Measurements from ENCODE around the gene ALX1. TPM values are rescaled to one million over a fixed set of nuclear protein-coding genes. Genes with fewer than 3 reads are reported as not detected.
"Not testable (repeated sequence)": the region's sequence is repeated elsewhere in the genome, so short reads cannot be mapped to it uniquely, and the experiment has no call there.

ALX1 gene
- total and polyA plus RNA-seq, 5 experiments from 2014 or later = not detected

GRCh38 chr12:85310456-85311076, 30.5 kb downstream of the ALX1 start:
- Mint-ChIP-seq H3K36me3 (no peaks in the 10 kb centered on the region), H3K27ac (no peak overlapping the region), H3K27me3 (no peaks in the 10 kb centered on the region), H3K4me3 (no peak overlapping the region), H3K9me3 (no peaks in the 10 kb centered on the region), H3K4me1 (no peaks in the 10 kb centered on the region)
- no peak for ATAC-seq
- POLR2A ChIA-PET = no interaction called here
- no peak for DNase-seq

- H3K4me1 Mint-ChIP-seq, H3K27ac Mint-ChIP-seq, H3K27me3 Mint-ChIP-seq, DNase-seq, H3K36me3 Mint-ChIP-seq, POLR2A ChIA-PET, ATAC-seq: not testable (repeated sequence)
- peaks cover 0 to 16% (median 3%) of the 10 kb centered on the region in 9 donors for H3K9me3 Mint-ChIP-seq
- H3K4me3 Mint-ChIP-seq = peak overlapping the region in 1 of 10 donors; percentile 10
Measured at GRCh38 chr12:85317866-85318636, 38.0 kb downstream of the ALX1 start.

- POLR2A ChIA-PET = no interaction called here
Measured at GRCh38 chr12:85322715-85323114, 42.7 kb downstream of the ALX1 start.

GRCh38 chr12:85325442-85325841, 45.4 kb downstream of the ALX1 start:
- POLR2A ChIA-PET = no interaction called here
- ATAC-seq = no peak
- Mint-ChIP-seq H3K27me3 (no peaks in the 10 kb centered on the region), H3K4me1 (no peaks in the 10 kb centered on the region), H3K36me3 (no peaks in the 10 kb centered on the region), H3K27ac (no peak overlapping the region), H3K9me3 (peaks cover 0 to 4% (median 3%) of the 10 kb centered on the region in 9 donors), H3K4me3 (no peak overlapping the region)
- no peak for DNase-seq

More at GRCh38 chr12:85322715-85323114, 42.7 kb downstream of the ALX1 start:
- H3K9me3 Mint-ChIP-seq = peaks cover 0 to 16% (median 4%) of the 10 kb centered on the region in 9 donors
- H3K27me3 Mint-ChIP-seq = peaks cover 0 to 3% (median 0%) of the 10 kb centered on the region in 5 donors
- H3K36me3 Mint-ChIP-seq = peaks cover 0 to 4% (median 0%) of the 10 kb centered on the region in 3 donors
- no peak overlapping the region for H3K27ac Mint-ChIP-seq
- DNase-seq (no peak), ATAC-seq (no peak)
- no peak overlapping the region for H3K4me3 Mint-ChIP-seq
- H3K4me1 Mint-ChIP-seq = no peaks in the 10 kb centered on the region

- no peak for DNase-seq
- Mint-ChIP-seq H3K36me3 (no peaks in the 10 kb centered on the region), H3K27me3 (no peaks in the 10 kb centered on the region), H3K27ac (no peak overlapping the region), H3K4me3 (no peak overlapping the region), H3K4me1 (no peaks in the 10 kb centered on the region), H3K9me3 (peaks cover 0 to 12% (median 3%) of the 10 kb centered on the region in 9 donors)
- no peak for ATAC-seq
- POLR2A ChIA-PET = no interaction called here
Measured at GRCh38 chr12:85329913-85330312, 49.9 kb downstream of the ALX1 start.

GRCh38 chr12:85348779-85349178, 68.8 kb downstream of the ALX1 start:
- Mint-ChIP-seq H3K36me3 (no peaks in the 10 kb centered on the region), H3K4me1 (no peaks in the 10 kb centered on the region), H3K27ac (no peak overlapping the region), H3K4me3 (no peak overlapping the region), H3K27me3 (peaks cover 0 to 6% (median 0%) of the 10 kb centered on the region in 5 donors), H3K9me3 (peaks cover 0 to 9% (median 0%) of the 10 kb centered on the region in 9 donors)
- DNase-seq (no peak), ATAC-seq (no peak)
- POLR2A ChIA-PET = no interaction called here

- H3K4me3 Mint-ChIP-seq = no peak overlapping the region
Measured at GRCh38 chr12:85350356-85350755, 70.3 kb downstream of the ALX1 start.

More at GRCh38 chr12:85350356-85350755, 70.3 kb downstream of the ALX1 start:
- Mint-ChIP-seq H3K27ac (no peak overlapping the region), H3K36me3 (no peaks in the 10 kb centered on the region), H3K9me3 (peaks cover 0 to 3% (median 0%) of the 10 kb centered on the region in 9 donors), H3K4me1 (no peaks in the 10 kb centered on the region), H3K27me3 (peaks cover 0 to 1% (median 0%) of the 10 kb centered on the region in 5 donors)
- POLR2A ChIA-PET = no interaction called here
- DNase-seq = no peak
- no peak for ATAC-seq

Other genes starting within 250 kb of the ALX1 start
- gene TSPAN19, start 243.9 kb upstream of the ALX1 start, total RNA-seq = not detected
- gene TSPAN19, start 243.9 kb upstream of the ALX1 start, polyA plus RNA-seq = not detected
- gene LRRIQ1, start 243.9 kb upstream of the ALX1 start, total RNA-seq = not detected
- not detected for gene LRRIQ1, start 243.9 kb upstream of the ALX1 start, polyA plus RNA-seq